CD4-positive, alpha-beta T cell (primary cell): ENCODE measurements around the gene TRPM4. TPM values are rescaled to one million over a fixed set of nuclear protein-coding genes. Genes with fewer than 3 reads are reported as not detected.
"Not testable (repeated sequence)": the region's sequence is repeated elsewhere in the genome, so short reads cannot be mapped to it uniquely, and the experiment has no call there.

ENCODE experiments used
- ATAC-seq: fragments of 200-7000 bp; cut with Tn5 transposase; one replicate; pipeline ENCODE4 v1.10.0; 2022; ENCODE audit warnings: mild to moderate bottlenecking; ENCODE audit not compliant: poor library complexity
- CTCF ChIA-PET: fragments of 350-600 bp; sonication (Branson Sonifier 250); formaldehyde crosslinking; loops from one replicate; lab custom pipeline; 2021; ENCODE audit warnings: antibody characterized with exemption, inconsistent platforms; lab: Charles Lee
- POLR2A ChIA-PET: fragments of 350-600 bp; sonication (Branson Sonifier 250); formaldehyde crosslinking; loops from one replicate; lab custom pipeline; 2021; ENCODE audit warnings: antibody characterized with exemption, inconsistent platforms; lab: Charles Lee
- DNase-seq, 14 experiments: peaks; one replicate each; pipeline ENCODE4 v3.0.0-alpha.2; 2013 to 2020; ENCODE audit warnings: mixed read lengths in 2 of 14
- H3K27ac ChIP-seq, 2 donors: one replicate each; pipeline versions ENCODE4 v1.5.1 to v1.7.0; 2013; ENCODE audit warnings: low read length in 2 of 2, low read depth in 1 of 2, mild to moderate bottlenecking in 1 of 2
- H3K27me3 ChIP-seq, 2 experiments: 1 replicate in 1 of 2; 2 replicates in 1 of 2; pipeline versions ENCODE4 v1.6.1 to v1.7.0; 2013; ENCODE audit warnings: low read length in 2 of 2, control low read depth in 1 of 2, mild to moderate bottlenecking in 1 of 2, moderate library complexity in 1 of 2; ENCODE audit not compliant: insufficient read depth in 2 of 2, control insufficient read depth in 1 of 2
- H3K36me3 ChIP-seq: one replicate; pipeline ENCODE4 v1.6.1; 2013; ENCODE audit warnings: low read length, control low read depth; ENCODE audit not compliant: insufficient read depth
- H3K4me1 ChIP-seq: one replicate; pipeline ENCODE4 v1.6.1; 2013; ENCODE audit warnings: low read length, control low read depth; ENCODE audit not compliant: insufficient read depth
- H3K4me3 ChIP-seq: one replicate; pipeline ENCODE4 v1.5.1; 2013; ENCODE audit warnings: mild to moderate bottlenecking, low read length, moderate library complexity
- H3K9me3 ChIP-seq, 2 experiments: 1 replicate in 1 of 2; 2 replicates in 1 of 2; pipeline versions ENCODE4 v1.6.1 to v1.7.0; 2013; ENCODE audit warnings: low read length in 2 of 2, mild to moderate bottlenecking in 2 of 2, control low read depth in 1 of 2, moderate library complexity in 1 of 2; ENCODE audit not compliant: control insufficient read depth in 1 of 2, insufficient read depth in 1 of 2
- H3K27ac Mint-ChIP-seq: one replicate; pipeline ENCODE4 v1.8.0; 2020; ENCODE audit warnings: mixed read lengths
- H3K27me3 Mint-ChIP-seq: one replicate; pipeline ENCODE4 v1.8.0; 2021; ENCODE audit warnings: mixed read lengths
- H3K36me3 Mint-ChIP-seq: one replicate; pipeline ENCODE4 v1.8.0; 2021; ENCODE audit warnings: low read depth, mixed read lengths
- H3K4me1 Mint-ChIP-seq: one replicate; pipeline ENCODE4 v1.8.0; 2021; ENCODE audit warnings: low read depth, mixed read lengths
- H3K4me3 Mint-ChIP-seq: one replicate; pipeline ENCODE4 v1.8.0; 2020; ENCODE audit warnings: mild to moderate bottlenecking, mixed read lengths
- H3K9me3 Mint-ChIP-seq: one replicate; pipeline ENCODE4 v1.8.0; 2020; ENCODE audit warnings: mixed read lengths
- CTCF ChIP-seq: fragments of 200-600 bp; IDR thresholded peaks from one replicate; pipeline ENCODE4 v1.8.0; 2022; ENCODE audit warnings: antibody characterized with exemption, mild to moderate bottlenecking
- intact Hi-C, 2 experiments: fragments of 100-400 bp; cut with DNase I in 1 of 2; cut with micrococcal nuclease in 1 of 2; formaldehyde crosslinking; loops; one replicate each; pipeline versions ENCODE4 v1.15.1 to v1.9.0; 2023 to 2025; cut with DNase I, micrococcal nuclease
- total RNA-seq, 174 experiments: library from RNA in 2 of 174; stranded (reverse) in 2 of 174; gene quantifications; one replicate each; pipeline ENCODE4 v1.2.3 and lab custom pipeline; 2021 to 2026

Gene TRPM4
- total RNA-seq, 2 experiments from 2014 or later = not detected

- ChIA-PET POLR2A (interaction anchor here (1.0 to 1.2 kb wide), 2 partner anchors 8 to 27 kb away, joined by 5 to 6 read pairs; no protein-coding TSS in a partner anchor), CTCF (interaction anchor here (1.5 to 3.1 kb wide), 2 partner anchors 14 to 23 kb away, joined by 3 to 8 read pairs; no protein-coding TSS in a partner anchor)
- no peaks in the 10 kb centered on the region for H3K36me3 Mint-ChIP-seq
- no peaks in the 10 kb centered on the region for H3K9me3 Mint-ChIP-seq
- peaks cover 34% of the 10 kb centered on the region for H3K4me1 ChIP-seq
- H3K27me3 ChIP-seq = no peaks in the 10 kb centered on the region
- H3K4me1 Mint-ChIP-seq = peaks cover 34% of the 10 kb centered on the region
- ATAC-seq = no peak
- H3K27me3 Mint-ChIP-seq = no peaks in the 10 kb centered on the region
- H3K4me3 Mint-ChIP-seq = peak overlapping the region; percentile 82
- TF ChIP-seq CTCF = no peak
- intact Hi-C loops = no loop called here
- H3K27ac ChIP-seq = no peak overlapping the region
- H3K4me3 ChIP-seq = no peak overlapping the region
- no peaks in the 10 kb centered on the region for H3K36me3 ChIP-seq
- H3K27ac Mint-ChIP-seq = peak overlapping the region; percentile 11
- DNase-seq = no peak
- H3K9me3 ChIP-seq = no peaks in the 10 kb centered on the region
Measured at GRCh38 chr19:49120325-49120683, 37.3 kb upstream of the TRPM4 start.

- ChIA-PET POLR2A (no interaction called here), CTCF (interaction anchor here (3.1 kb wide), 1 partner anchor 14 kb away, joined by 8 read pairs; no protein-coding TSS in a partner anchor)
- Histone ChIP-seq H3K9me3 (no peaks in the 10 kb centered on the region), H3K27me3 (no peaks in the 10 kb centered on the region), H3K36me3 (no peaks in the 10 kb centered on the region), H3K27ac (no peak overlapping the region), H3K4me1 (peaks cover 34% of the 10 kb centered on the region), H3K4me3 (no peak overlapping the region)
- H3K27ac Mint-ChIP-seq = peak overlapping the region; percentile 11
- peak overlapping the region; percentile 82 for H3K4me3 Mint-ChIP-seq
- no peak for TF ChIP-seq CTCF
- no peaks in the 10 kb centered on the region for H3K9me3 Mint-ChIP-seq
- DNase-seq (no peak), ATAC-seq (no peak)
- no peaks in the 10 kb centered on the region for H3K27me3 Mint-ChIP-seq
- H3K4me1 Mint-ChIP-seq = peaks cover 32% of the 10 kb centered on the region
- H3K36me3 Mint-ChIP-seq = no peaks in the 10 kb centered on the region
- intact Hi-C loops = no loop called here
Measured at GRCh38 chr19:49120868-49121267, 36.7 kb upstream of the TRPM4 start.

- CTCF ChIA-PET = interaction anchor here (3.1 kb wide), 1 partner anchor 15 kb away, joined by 8 read pairs; no protein-coding TSS in a partner anchor
- ATAC-seq, H3K9me3 Mint-ChIP-seq, H3K27me3 Mint-ChIP-seq, intact Hi-C loops, DNase-seq, H3K27ac ChIP-seq, H3K4me3 ChIP-seq, H3K27ac Mint-ChIP-seq, H3K9me3 ChIP-seq, H3K4me3 Mint-ChIP-seq, H3K36me3 Mint-ChIP-seq, H3K27me3 ChIP-seq, H3K36me3 ChIP-seq, POLR2A ChIA-PET: not testable (repeated sequence)
- peaks cover 34% of the 10 kb centered on the region for H3K4me1 ChIP-seq
- peaks cover 24% of the 10 kb centered on the region for H3K4me1 Mint-ChIP-seq
Measured at GRCh38 chr19:49121841-49122240, 35.8 kb upstream of the TRPM4 start.

GRCh38 chr19:49123285-49123684, 34.3 kb upstream of the TRPM4 start:
- H3K36me3 Mint-ChIP-seq, H3K27ac ChIP-seq, ATAC-seq, H3K9me3 Mint-ChIP-seq, H3K27me3 Mint-ChIP-seq, DNase-seq, intact Hi-C loops, H3K36me3 ChIP-seq, H3K9me3 ChIP-seq, H3K27me3 ChIP-seq, H3K4me3 ChIP-seq, H3K27ac Mint-ChIP-seq, POLR2A ChIA-PET: not testable (repeated sequence)
- CTCF ChIA-PET = interaction anchor here (0.7 kb wide), 1 partner anchor 25 kb away, joined by 3 read pairs; no protein-coding TSS in a partner anchor
- Mint-ChIP-seq H3K4me1 (peaks cover 17% of the 10 kb centered on the region), H3K4me3 (peak overlapping the region; percentile 30)
- peaks cover 31% of the 10 kb centered on the region for H3K4me1 ChIP-seq
